ENCODE results near the gene KDELR1. TPM values are rescaled to one million over a fixed set of nuclear protein-coding genes. Genes with fewer than 3 reads are reported as not detected.

The KDELR1 gene
- total and polyA plus RNA-seq, 7 donors = 61.5 to 195 (median 76.8) TPM

DNA sequence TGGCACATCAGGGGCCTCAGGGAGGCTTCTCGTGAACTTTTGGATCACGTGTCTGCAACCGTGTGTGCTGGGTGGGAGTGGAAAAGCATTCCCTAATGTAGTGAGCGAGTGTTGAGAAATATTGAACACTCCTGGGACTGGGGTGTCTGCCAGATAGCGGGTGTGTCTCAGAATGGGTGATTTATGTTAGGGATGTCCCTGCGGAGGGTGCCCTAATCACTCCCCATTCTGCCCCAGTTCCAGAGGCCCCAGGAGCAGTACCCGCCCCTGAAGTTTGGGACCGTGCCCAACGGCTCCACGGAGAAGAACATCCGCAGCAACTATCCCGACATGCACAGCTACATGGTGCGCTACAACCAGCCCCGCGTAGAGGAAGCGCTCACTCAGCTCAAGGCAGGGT is 30.2 kb upstream of the KDELR1 start:
- Histone ChIP-seq H3K4me3 (no peak overlapping the region), H3K27me3 (peaks cover 0 to 12% (median 10%) of the 10 kb centered on the region in 3 donors), H3K27ac (no peak overlapping the region), H3K9me3 (no peaks in the 10 kb centered on the region), H3K36me3 (no peaks in the 10 kb centered on the region), H3K4me1 (no peaks in the 10 kb centered on the region)
- TF ChIP-seq POLR2AphosphoS5 (IDR thresholded peaks at IDR 0.05) (no peak), EP300 (IDR thresholded peaks at IDR 0.05) (no peak), POLR2A (IDR thresholded peaks at IDR 0.05) (no peak)
- 57 to 79% methylated on average over 16 of the region's 16 CpGs for WGBS, 2 donors
- intact Hi-C loops (cut with DNase I) = no loop called here
- no peak for DNase-seq

- Histone ChIP-seq H3K4me1 (peaks cover 0 to 12% (median 8%) of the 10 kb centered on the region in 4 donors), H3K27me3 (peaks cover 18 to 32% (median 32%) of the 10 kb centered on the region in 3 donors), H3K4me3 (no peak overlapping the region), H3K36me3 (no peaks in the 10 kb centered on the region), H3K27ac (no peak overlapping the region), H3K9me3 (no peaks in the 10 kb centered on the region)
- peak; percentile 71 for DNase-seq
- WGBS, 2 donors = 62 to 78% methylated on average over 31 of the region's 31 CpGs
- intact Hi-C loops (cut with DNase I) = no loop called here
- TF ChIP-seq CTCF (IDR thresholded peaks at IDR 0.05) (no peak), EP300 (IDR thresholded peaks at IDR 0.05) (no peak), POLR2A (IDR thresholded peaks at IDR 0.05) (no peak), POLR2AphosphoS5 (IDR thresholded peaks at IDR 0.05) (no peak)
Measured at GRCh38 chr19:48419158-48419920, 28.0 kb upstream of the KDELR1 start.

- 73 to 77% methylated on average over 6 of the region's 6 CpGs for WGBS, 2 donors
- no peak overlapping the region for H3K4me3 ChIP-seq
- no peaks in the 10 kb centered on the region for H3K9me3 ChIP-seq
- peaks cover 0 to 13% (median 8%) of the 10 kb centered on the region in 4 donors for H3K4me1 ChIP-seq
- H3K36me3 ChIP-seq = no peaks in the 10 kb centered on the region
- no peak overlapping the region for H3K27ac ChIP-seq
- TF ChIP-seq EP300 (IDR thresholded peaks at IDR 0.05) (no peak), CTCF (IDR thresholded peaks at IDR 0.05) (no peak), POLR2A (IDR thresholded peaks at IDR 0.05) (no peak), POLR2AphosphoS5 (IDR thresholded peaks at IDR 0.05) (no peak)
- peaks cover 20 to 40% (median 40%) of the 10 kb centered on the region in 3 donors for H3K27me3 ChIP-seq
- intact Hi-C loops (cut with DNase I) = no loop called here
- no peak for DNase-seq
Measured at GRCh38 chr19:48418317-48419064, 27.1 kb upstream of the KDELR1 start.

GRCh38 chr19:48417421-48417820 is 26.1 kb upstream of the KDELR1 start:
- intact Hi-C loops (cut with DNase I) = no loop called here
- H3K27me3 ChIP-seq = peaks cover 20 to 41% (median 40%) of the 10 kb centered on the region in 3 donors

DNA sequence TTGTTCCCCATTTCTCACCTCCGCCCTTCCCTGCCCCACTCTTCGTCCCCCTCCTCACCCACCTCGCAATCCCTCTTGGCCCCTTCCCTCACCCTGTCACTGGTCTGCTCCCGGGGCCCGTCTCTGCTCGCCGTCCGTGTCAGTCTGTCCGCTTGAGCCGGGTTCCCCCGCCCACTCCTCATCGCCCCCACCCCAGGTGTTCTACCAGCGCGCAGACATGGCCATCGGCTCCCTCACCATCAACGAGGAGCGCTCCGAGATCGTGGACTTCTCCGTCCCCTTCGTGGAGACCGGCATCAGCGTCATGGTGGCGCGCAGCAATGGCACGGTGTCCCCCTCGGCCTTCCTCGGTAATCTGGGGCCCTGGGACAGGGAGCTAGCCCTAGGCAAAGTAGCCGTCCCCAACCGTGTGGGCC is 24.5 kb upstream of the KDELR1 start:
- Histone ChIP-seq H3K9me3 (no peaks in the 10 kb centered on the region), H3K4me3 (peak overlapping the region in 1 of 4 donors; percentile 28), H3K4me1 (peaks cover 0 to 13% (median 8%) of the 10 kb centered on the region in 4 donors), H3K27ac (no peak overlapping the region), H3K36me3 (no peaks in the 10 kb centered on the region), H3K27me3 (peaks cover 20 to 41% (median 40%) of the 10 kb centered on the region in 3 donors)
- DNase-seq = no peak
- 32 to 40% methylated on average over 30 of the region's 30 CpGs for WGBS, 2 donors
- TF ChIP-seq POLR2AphosphoS5 (IDR thresholded peaks at IDR 0.05) (no peak), EP300 (IDR thresholded peaks at IDR 0.05) (no peak), CTCF (IDR thresholded peaks at IDR 0.05) (no peak), POLR2A (IDR thresholded peaks at IDR 0.05) (no peak)
- intact Hi-C loops (cut with DNase I) = no loop called here

More at GRCh38 chr19:48417421-48417820, 26.1 kb upstream of the KDELR1 start:
- Histone ChIP-seq H3K9me3 (no peaks in the 10 kb centered on the region), H3K4me3 (no peak overlapping the region), H3K27ac (no peak overlapping the region), H3K36me3 (no peaks in the 10 kb centered on the region), H3K4me1 (peaks cover 0 to 13% (median 8%) of the 10 kb centered on the region in 4 donors)
- 52 to 79% methylated on average over 7 of the region's 7 CpGs for WGBS, 2 donors
- TF ChIP-seq POLR2AphosphoS5 (IDR thresholded peaks at IDR 0.05) = no peak
- no peak for DNase-seq
